Measurements from ENCODE around the gene RAD51B.

Gene RAD51B

DNA sequence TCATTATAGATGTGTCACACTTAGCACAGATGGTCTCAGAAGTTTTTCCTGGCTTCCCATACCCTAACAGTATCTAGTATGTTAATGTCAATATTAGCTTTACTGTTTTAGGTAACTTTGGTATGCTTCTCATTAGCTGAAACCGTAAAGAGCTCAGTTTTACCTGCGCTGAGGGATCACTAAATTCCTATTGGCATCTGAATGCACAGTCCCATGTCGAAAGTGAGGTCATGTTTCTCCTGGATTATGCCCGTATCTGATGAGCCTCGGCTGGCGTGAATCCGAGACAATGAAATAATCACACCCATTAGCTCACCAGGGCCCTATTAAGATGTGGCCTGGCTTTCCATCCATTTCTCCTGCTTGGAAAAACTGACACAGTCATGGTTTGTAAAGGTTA lies 555.1 kb downstream of the RAD51B start:
- no peak for DNase-seq

DNA sequence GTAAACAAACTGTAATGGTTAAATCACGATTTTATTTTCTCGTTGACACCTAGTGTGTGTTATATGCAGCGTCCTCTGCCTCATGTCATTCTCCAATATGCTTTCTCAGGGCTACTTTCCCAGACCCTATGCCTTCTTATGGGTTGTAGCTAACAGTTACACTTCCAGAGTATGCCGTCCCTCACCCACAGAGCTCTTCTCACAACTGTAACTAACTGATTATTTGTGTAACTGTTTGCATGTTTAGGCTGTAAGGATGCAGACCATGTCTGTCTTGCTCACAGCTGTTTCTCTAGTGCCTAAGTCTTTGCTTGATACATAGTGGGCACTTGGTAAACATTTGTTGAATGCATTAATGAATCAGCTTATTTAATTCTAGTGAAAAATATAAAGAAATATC lies 555.8 kb downstream of the RAD51B start:
- no peak for DNase-seq

DNA sequence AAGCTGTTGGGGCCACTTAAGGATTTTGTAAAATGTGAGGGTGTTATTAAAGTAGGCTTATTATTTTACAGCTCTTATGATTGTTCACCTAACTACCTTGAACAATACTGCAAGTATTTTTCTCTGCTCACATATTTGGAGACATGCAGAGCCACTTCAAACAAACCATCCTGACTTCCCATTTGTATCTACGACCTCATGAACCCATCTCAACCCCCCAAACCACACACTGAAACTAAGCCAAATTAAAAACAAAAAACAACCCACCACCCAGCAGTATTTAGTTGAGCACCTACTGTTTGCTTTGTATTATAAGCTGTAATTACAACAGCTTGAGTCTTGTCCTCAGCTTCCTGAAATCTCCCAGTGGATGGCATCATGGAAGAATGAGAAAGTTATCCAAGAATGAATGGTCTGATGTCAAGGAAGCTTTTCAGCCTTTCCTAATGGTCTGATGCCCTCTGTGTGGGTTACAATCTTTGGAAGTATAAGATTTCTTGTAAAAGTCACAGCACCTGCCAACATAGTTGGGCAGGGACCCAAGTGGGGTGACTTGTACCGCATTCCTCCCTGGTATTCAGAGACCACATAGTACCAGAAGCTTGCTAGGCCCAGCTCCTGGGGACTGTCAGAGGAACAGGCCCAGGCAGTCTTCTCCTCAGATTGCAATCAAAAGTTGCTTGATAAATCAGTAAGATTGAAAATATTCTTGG lies 556.6 kb downstream of the RAD51B start:
- DNase-seq: no peak

DNA sequence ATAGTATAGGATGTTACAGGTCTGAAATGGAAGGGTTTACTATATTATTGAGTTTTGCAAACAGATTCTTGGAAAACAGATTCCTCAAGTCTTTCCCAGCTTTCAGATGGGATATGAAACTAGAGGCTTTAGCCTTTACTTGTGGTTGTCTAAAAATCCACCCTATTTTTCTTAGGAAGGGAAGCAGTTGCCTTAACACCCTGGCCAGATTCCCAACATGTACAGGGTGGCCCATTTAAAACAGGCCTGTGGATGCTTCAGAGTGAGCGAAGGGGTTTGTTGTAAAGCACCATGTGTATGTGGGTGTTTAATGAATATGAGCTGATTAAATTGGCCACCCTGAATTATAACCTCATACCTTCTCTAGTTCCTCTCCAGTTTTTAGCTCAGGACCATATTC lies 557.4 kb downstream of the RAD51B start:
- no peak for DNase-seq

DNA sequence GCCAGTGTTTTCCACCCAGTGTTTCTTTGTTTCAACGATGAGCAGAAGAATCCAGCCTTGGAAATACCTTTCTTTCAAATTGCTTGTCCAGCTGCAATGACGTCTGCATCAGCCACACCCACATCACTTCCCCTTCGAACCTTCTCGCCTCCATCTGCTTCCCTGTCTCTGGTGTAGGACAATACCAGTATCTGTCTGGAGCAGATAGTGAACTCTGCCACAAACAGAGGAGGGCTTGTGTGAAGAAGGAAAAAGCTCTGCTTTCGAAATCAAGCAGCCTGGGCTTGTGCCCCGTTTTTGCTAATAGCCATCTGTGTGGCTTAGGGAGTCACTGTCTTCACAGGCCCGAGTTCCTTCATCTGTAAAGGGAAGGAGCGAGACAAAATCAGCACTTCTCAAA lies 557.9 kb downstream of the RAD51B start:
- peak; percentile 90 for DNase-seq

DNA sequence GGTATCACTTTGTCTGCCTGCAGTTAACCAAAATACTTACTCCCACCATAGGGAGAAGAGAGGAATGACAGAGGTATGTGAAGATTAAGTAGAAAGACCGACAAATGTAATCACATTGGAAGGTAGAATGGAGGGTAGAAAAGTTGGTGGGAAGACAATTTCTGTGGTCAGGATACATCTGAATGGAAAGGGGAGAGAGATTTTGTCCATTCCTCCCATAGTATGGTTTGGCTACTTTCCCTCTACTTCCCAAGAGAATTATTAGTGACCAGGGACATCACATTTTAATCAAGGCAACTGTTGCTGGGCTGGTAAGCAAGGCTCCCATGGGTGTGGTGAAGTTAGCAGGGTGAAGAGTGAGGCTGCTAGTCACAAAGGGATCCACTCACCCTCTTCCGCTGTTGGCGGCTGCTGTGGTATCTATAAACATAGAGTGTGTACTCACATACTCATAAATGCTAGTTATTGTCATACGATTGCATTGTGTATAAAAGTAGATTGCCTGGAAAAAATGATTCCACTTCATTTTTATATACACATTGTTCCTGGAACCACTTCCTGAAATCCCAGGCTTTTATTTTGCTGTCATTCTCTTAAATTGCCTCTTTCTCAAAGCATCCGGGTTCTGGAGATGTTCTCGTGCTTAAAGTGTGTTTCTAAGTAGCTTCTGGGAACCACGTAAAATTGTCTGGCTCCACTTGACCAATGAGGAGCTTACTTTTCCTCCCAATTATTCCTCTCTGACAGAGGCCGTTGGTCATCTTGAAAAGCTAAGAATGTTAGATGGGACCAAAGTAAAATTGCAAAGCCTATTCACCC lies 560.1 kb downstream of the RAD51B start:
- no peak for DNase-seq

DNA sequence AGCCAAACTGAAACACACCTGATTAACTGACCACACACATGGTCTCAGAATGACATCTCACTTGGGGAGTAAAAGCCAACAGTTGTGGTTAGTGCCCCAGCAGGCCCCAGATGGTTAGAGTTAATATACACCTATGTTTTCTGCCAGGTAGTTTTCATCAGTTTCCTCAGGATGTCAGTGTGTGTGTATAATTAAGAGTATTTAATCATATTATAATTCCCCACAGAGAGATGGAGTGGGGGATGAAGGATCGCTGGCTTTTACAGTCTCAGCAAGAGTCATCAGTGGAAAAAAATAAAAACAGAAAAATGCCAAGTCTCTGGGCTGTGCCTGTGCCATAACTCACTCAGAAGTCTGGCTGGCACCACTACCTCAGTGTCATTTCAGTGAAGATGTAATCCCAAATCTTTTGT lies 560.8 kb downstream of the RAD51B start:
- DNase-seq: no peak

DNA sequence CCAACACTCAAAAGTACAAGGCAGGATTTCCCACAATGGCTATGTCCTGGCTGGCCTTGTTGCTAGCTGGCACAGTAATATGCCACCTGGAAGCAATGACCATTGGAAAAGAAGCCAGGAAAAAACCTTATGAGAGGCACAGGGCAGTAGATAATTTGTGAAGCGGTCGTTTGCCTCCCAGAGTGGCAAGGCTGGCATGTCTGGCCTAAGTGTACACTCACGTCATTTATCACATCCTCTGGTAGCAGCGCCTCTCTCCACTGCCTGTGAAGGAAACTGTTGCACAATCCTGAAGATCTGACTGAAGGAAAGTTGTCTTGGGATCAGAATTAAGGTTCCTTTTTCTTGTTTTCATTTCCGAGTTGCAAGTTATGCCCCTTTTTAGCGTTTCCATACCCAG lies 564.8 kb downstream of the RAD51B start:
- peak; percentile 97 for DNase-seq

DNA sequence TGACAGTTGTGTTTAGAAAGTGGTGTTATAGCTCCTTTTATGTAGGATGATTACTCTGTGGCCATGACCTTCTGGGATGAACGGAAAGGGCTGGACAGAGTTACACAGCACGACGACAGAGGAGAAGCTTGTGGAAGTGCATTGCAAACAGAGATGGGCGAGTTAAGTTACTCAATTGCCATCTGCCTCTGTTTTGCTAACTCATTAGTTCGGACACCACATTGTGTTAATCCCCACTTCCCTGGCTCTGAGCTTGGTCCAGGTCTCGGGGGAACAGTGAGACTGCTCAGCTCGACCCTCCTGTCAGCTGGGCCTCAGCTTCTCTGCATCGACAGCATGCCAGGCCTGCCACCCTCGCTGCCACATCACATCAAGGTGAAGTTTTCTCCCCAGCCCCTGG lies 565.3 kb downstream of the RAD51B start:
- peak; percentile 80 for DNase-seq

DNA sequence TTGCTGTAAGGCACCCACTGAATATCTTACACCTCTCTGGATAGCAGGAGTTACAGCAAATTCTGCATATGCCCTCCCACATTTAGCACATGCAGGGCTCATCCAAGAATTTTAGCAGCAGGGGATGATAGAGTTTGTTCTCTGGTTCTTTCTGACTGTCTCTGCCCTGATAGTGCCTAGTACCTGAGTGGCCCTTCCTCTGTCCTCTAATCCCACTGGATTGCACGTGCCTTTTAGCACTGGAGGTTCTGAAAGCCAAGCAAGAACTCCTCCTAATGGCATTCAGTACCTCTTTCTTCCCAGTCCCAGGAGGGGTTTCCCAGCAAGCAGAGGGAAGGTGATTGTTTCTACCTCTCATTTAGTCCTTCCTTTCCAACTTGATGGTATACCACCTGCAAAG lies 566.9 kb downstream of the RAD51B start:
- no peak for DNase-seq

DNA sequence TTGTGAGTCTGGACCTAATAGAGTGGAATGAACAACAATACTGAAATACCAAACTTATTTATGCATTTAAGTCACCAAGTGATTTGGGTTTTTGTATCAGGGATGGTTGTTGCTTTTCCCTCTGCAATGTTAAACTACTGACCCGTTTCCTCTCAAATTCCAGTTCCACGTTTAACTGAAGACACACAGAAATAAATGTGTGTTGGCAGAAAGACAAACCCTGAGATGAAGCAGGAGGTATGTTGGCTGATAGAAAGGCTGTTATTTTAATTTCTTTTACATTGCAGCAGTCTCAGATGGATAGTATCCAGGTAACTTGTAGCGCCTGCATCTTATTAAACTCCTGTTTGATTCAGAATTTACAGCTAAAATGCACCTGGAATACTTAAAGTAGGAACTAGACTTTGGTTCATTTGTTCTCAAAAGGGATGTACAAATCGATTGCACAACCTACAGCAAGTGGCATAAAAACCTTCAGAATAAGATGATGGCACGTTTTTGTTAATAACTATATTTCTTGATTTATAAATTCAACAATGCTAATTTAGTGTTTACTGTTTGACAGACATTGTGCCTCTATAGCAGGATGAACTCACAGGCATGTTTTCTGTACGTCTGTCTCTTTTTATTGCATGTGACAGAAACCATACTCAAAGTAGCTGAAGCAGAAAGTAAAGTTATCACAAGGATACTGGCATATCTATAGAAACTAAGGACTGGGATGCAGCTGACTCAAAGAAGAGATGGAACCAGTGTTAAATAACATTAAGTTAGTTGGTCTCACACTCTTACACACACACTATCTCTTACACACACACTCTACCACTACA lies 567.6 kb downstream of the RAD51B start:
- DNase-seq: no peak

DNA sequence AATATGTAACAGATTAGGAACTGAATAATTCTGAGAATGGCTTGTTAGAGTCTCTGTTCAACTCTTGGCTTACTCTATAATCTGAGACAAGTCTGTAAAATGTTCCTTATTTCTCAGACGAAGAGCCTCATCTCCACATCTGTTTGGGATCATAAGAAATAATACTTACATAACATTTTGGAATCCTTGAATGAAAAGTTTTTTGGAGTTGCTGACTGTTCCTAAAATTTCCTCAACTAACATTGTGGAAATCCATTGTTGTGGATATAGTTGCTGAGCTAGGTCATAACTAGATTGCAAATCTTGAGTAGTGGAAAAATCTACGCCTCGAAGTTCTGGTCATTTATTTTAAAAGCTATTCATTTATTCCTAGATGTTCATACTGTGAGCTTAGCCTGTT lies 570.4 kb downstream of the RAD51B start:
- DNase-seq: no peak

DNA sequence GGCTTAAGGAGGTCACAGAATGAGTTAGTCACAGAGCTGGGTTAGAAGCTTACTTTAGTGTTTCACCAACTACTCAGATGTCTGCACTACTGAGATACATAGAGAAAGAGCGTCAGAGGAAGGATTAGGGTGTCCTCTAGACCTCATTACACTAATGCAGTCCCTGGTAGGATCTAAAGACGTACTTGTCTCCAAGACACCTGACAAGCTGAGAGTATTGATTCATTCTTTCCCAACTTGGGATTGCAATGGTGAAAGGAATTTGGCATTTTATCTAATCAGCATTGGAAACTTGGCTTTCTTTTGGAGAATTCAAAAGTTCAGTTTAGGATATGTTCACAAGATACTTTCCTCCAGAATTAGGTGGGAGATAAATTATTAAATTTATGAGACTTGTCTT lies 571.2 kb downstream of the RAD51B start:
- DNase-seq: no peak

DNA sequence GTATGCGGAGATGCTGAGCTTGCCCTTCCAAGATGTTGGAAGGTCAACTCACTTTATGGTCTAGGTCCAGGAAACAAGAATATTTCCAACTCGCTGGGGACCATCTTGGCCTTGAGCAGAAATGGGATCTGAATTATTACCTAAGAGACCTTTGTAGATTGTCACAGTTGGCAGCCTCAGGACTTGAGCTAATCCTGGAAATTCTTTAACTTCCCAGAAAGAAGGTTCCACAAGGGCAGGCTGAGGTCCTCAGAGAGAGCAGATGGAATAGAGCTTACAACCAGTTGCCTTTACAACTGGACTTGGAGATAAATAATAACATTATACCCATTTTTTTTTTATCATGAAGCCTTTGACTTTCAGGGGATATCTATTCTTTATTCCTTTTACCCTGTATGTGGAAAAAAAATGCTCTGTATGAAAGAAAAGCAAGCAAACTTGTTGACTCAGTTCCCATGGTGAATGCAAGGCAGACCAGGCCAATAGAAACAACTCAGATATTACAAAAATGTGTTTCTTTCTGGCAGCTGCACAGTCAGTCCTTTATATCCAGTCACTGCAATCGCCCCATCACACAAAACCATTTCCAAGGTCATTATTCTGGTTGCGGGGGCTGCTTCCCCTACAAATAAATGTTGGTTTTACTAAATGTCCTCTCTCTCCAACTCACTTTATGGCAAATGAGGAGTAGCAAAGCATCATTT lies 571.9 kb downstream of the RAD51B start:
- no peak for DNase-seq

DNA sequence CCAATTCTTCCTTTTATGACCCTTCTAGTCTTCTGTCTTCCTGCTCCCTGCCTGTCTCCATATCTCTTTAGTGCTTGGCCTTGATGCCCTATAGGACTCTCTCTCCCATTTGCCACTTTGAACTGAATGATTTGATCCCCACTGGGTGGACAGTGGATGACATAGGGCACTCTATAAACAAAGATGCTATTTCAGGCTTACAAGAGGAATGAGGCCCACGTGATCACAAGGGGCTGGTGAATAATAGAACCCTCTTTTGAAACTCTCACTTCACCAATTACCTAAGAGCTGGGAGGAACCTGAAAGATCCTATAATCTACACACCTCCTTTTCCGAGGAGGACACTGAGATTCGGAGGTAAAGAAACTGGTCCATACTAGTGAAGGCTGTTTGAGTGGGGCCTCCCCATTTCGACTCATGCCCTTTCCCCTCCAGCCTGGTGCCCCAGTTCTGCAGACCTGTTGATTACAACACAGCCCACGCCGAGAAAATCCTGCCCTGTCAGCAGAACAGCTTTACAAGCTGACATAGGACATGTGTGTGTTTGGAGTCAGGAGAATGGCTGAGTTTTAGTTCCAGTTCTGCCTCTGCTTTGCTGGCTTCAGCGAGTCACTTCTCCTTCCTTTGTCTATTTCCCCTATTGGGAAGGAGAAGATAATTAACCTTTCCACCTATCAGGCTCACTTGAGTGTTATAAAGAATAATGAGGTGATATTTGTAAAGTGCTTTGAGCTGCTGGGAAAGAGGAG lies 573.0 kb downstream of the RAD51B start:
- DNase-seq: peak; percentile 90

DNA sequence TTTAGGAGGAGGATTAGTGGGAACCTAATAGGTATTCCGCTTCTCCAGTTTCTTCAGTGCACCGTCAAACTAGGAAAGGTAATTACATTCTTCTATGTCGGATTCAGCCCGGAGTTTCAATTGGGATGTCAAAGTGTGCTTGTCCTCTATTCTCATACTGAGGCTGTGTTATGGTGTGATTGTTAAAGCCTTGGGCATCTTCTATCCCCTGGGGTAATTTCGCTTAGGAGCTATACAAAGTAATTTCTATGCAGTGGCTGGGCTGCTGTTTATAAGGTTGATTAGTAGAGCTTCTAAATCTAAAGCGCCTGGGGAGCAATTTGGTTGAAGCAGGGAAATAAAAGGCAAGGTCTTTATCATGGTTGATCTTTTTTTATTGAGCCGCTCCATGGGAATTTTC lies 573.7 kb downstream of the RAD51B start:
- no peak for DNase-seq

DNA sequence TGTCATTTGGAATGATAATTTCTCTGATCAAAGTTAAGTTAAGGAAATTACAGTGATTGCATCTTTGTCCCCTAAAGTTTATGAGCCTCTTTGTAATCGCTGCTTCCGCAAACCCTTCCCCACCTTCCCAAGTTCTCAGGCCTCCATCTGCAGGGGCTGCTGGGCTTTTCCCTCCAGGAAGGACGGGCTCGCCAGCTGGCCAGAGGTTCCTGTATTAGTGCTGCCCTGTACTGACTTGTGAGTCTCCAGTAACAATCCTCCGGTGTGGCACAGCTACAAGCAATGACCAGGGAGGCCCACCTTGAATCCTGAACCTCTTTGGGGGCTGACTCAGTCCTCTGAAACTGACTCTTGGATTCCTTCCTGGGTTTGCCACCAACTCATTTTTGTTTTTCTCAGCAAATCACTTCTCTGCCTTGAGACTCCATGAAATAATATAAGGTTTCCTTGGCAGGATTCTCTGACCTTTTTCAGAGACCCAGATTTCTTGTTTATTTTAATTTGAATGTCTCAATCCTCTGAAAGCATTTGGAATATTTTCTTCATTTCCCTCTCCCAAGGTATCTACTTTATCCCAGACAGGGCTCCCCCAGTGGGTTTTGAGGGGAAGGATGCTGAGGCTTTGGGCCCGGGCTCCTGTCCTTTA lies 574.7 kb downstream of the RAD51B start:
- DNase-seq: no peak

DNA sequence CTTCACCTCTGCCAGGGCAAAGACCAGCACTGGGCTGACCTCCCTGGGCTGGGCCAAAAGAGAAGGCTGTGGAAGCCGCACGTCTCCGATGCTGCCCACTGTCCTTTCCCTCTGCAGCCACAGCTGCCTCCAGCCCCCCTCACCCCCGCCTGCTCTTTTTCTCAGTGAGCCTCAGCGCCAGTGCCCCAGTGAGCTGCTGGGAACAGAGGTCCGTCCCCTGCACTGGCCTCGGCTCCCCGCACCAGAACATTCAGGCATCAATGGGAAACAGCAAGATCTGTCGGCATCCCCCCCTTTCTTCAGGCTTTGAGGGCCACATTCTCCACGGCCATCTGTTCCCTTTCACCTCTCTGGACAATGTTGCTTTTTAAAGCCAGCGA lies 575.2 kb downstream of the RAD51B start:
- no peak for DNase-seq

DNA sequence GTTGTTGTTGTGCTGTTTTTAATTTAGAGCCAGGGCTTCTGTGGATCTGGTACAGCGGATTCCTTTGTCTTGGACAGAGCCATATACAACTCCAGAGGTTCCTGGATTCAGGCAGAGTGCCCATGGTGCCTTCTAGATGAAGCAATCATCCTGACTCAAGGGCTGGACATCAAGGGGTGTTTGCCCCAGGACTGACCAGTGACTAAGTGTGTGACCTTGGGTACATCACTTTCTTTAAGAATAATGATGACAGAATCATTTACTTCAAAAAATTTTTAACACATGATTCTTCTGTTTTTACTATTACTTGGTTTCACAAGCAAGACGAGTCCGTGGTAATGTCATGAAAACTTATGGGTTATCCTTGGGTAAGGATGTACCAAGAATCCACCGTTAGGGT lies 576.0 kb downstream of the RAD51B start:
- DNase-seq: peak; percentile 80

DNA sequence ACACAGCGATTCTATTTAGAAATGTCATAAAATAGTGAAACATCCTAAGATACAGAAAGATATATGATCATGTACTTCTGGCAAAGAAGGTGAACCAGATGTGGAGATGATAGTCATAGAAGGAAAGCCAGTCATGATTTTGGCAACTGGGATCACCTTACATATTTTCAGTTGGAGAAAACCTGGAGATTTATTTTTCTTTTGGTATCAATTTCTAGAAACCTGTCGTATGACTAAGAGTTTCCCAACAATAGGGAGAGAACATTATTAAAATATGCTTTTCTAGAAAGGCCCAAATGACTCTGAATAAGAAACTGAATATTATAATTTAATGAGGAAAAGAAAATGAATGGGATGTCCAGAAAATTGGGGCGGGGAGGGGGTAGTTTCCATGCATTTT lies 576.9 kb downstream of the RAD51B start:
- DNase-seq: no peak

DNA sequence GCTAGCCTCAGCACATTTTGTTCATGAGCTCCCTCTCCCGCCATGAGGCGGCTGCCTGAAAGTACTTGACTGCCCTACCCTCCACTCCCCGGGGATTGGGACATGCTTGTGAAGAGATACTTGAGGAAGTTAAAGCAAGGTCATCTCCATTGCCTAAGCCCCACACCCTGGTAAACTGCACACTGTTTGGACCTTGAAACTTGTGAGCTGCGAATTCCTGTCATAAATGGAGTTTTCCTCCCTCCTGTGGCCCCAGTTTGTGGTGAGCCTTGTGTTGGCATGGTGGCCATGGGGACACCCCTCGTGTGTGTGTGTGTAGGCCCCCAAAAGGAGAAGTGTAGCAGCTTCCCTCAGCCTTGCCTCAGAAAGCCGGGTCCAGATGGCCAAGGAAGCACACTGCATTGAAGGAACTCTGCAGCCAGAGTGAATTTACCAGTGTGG lies 577.8 kb downstream of the RAD51B start:
- DNase-seq: peak; percentile 90

DNA sequence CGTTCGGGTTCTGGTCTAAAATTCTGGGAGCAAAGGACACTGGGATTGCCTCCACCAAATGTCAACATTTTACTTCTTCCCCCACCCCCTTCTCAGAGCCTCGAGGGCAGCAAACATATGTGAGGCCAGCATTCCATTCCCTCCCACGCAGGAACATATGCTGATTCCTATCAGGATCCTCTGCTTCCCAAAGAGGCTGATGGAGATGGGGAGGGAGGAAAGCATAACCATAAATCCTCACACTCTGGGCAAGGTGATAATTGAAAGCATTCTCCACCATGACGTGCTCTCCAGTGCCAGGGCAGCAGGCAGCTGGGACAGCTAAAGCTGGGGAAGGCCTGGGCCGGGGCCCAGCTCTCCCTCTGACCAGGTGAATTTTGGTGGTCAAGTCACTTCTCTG lies 578.2 kb downstream of the RAD51B start:
- no peak for DNase-seq
